Activated CD4-positive, CD25-positive, alpha-beta regulatory T cell treated with anti-CD3 and anti-CD28 coated beads, Interleukin-2, amount 50 U/mL, for 72 hours (primary cell): ENCODE data around the gene M1AP.
A peak's percentile ranks its signal among the peaks of the same experiment; 100 is the strongest.

ENCODE experiments used
- DNase-seq: peaks from one replicate; pipeline ENCODE4 v3.0.0; 2021

M1AP gene, protein sequence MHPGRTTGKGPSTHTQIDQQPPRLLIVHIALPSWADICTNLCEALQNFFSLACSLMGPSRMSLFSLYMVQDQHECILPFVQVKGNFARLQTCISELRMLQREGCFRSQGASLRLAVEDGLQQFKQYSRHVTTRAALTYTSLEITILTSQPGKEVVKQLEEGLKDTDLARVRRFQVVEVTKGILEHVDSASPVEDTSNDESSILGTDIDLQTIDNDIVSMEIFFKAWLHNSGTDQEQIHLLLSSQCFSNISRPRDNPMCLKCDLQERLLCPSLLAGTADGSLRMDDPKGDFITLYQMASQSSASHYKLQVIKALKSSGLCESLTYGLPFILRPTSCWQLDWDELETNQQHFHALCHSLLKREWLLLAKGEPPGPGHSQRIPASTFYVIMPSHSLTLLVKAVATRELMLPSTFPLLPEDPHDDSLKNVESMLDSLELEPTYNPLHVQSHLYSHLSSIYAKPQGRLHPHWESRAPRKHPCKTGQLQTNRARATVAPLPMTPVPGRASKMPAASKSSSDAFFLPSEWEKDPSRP

DNA sequence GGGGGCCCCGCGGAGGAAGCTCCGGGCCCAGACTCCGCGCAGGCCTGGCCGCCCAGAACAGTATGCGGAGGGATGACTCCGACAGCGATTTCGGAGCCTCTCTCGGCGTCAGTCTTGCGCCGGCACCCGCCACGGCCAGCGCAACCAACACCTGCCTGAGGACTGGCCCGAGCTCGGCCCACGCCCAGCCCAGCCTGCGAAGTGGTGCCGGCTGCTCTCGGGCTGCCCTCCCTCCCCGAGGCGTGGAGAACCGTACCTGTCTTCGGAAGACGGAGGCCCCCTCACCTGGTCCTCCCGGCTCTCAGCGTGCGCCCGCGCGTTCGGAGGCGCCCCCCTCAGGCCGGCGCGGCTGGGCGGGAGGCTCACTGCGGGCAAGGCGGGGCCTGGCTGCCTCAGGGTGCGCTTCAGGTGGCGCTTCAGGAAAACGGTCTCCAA is at the start of gene M1AP:
Gene M1AP, minus strand, starts transcription at position 322 of the 435 bp plus-strand sequence. CDS start 8,055 bp downstream, outside the sequence.
- DNase-seq, result no peak

- no peak for DNase-seq
Observed at GRCh38 chr2:74696829-74697228, 48.7 kb upstream of the M1AP start.

DNA sequence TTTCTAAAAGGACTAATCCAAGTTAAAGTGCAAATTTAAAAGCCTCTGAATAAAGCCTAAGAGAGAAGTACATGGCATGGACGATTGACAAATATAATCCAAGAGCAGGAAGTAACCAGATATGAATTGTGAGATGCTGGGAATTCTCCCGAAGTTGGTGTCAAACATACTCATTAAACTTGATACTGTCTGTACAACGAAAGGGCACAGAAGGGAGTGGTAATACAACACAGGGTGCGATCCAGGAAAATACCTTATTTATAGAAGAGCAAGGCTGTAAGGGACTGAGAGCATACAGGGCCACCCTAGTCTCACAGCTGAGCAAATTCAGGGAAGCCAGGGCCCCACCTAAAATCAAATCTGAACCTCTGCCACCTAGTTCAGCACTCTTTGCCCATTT is 47.5 kb upstream of the M1AP start:
- no peak for DNase-seq

GRCh38 chr2:74694281-74694680 is 46.2 kb upstream of the M1AP start:
- no peak for DNase-seq

DNA sequence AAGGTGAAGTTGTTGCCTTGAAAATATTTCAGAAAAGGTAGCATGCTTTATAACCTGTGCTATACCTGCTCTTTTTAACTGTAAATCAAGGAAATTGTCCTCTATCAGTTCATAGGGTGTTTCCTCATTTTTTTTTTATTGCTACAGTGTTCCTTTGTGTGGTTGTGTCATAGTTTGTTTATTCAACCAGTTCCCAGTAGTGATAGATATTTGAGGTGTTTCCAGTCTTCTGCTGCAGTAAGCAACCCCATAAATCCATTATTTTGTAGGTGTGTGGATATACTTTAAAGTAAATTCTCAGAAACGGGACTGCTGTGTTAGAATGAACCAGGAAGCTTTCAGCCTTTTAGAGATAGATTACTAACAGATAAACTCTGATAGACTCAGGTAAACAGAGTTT is 45.5 kb upstream of the M1AP start:
- no peak for DNase-seq

DNA sequence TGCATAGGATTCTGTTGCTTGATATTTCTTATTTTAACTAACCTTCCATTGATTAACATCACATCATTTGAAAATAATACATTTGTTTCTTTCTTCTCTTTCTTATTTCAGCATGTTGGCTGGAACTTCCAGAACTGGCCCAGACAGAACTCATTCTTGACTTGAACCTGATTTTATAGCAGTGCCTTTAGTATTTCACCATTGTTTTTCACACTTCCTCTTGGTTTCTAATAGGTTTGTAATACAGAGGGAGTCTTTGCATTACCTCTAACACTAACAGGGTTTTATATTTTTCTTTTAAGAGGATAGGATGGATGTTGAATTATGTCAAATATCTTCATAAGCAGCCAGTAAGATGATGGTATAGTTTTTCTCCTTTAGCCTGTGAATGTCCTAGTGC is 45.1 kb upstream of the M1AP start:
- DNase-seq, result no peak

- no peak for DNase-seq
Observed at GRCh38 chr2:74691929-74692328, 43.8 kb upstream of the M1AP start.

- no peak for DNase-seq
Observed at GRCh38 chr2:74690571-74690970, 42.4 kb upstream of the M1AP start.

DNA sequence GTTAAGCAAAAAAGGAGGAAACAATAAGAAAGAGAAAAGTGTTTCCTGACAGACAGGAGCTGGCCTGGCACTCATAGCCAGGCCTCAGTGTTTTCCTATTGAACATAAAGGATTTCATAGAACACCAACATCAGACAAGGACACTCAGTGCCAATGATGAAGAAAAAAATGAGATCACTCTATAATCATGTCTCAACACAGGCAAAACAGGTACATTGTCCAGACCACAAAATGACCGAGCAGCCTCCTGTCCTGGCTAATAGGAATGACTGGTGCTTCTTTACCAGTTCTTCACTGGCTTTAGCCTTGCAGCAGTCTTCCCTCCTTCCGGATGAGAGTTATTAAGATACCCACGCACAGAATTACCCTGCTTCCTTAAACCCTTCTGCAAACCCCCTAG is 41.5 kb upstream of the M1AP start:
- DNase-seq, result no peak

- no peak for DNase-seq
Observed at GRCh38 chr2:74688881-74689280, 40.8 kb upstream of the M1AP start.

DNA sequence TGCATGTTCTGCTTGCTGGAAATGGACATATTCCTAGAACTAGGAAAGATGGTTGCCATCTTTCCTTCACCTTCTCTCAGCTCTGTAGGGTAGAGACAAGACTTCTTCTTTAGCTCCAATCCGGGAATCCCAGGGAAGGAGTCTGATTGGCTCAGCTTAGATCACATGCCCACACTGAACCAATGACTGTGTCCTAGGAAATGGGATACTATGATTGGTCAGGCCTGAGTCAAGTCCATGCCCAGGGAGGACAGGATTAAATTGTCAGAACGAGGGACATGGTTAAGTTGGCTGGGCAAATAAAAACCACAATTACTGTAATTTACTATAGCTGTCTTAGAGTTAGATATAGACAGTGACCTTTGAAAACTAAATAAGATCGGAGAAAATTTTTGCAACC is 37.3 kb upstream of the M1AP start:
- DNase-seq, result no peak

DNA sequence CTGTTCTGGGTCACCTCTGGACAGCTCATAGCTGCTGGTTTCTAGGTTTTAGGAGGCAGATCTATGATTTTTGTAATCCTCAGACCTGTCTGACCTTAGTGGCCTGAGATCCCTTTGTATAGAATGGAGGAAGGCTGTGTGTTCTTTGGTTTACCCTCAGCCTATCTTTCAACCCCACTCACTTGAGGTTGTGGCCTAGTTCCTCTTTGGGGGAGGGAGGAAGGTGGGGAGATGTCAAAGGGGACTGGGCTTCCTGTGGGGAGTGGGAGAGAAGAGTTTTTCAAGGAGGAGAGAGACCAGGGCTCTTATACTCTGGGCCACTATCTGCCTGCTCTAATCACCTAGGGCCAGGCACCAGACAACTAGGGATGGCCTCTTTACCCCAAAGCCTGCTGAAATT is 34.4 kb upstream of the M1AP start:
- DNase-seq, result no peak

DNA sequence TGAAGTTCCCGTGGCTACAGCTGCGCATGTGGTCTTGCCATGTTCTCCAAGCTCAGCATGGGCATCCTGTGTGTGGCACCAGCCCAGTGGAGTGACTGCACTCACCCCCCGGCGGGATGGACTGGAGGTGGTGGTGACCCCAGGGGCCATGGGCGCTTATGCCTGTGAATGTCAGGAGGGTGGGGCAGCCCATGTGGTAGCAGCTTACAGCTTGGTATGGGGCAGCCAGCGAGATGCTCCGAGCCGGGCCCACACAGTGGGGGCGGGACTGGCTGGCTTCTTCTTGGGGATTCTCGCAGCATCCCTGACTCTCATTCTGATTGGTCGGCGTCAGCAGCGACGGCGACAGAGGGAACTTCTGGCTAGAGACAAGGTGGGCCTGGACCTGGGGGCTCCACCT is 31.5 kb upstream of the M1AP start:
- DNase-seq, result no peak

DNA sequence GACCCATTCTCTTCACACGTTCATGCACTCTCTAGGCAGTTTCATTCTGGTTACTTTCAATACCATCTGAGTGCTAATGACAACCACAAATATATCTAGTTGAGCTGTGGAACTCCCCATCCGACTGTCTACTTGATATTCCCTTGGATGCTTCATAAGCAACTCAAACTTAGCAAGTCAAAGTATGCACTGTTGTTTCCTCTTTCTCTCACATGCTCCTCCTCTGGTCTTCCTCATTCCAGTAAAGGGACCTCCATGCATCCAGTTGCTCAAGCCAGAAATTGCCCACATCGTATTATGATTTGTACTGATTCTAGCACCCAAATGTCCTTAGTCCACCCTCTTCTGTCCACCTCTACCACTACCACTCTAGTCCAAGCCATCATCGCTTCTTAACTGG is 28.2 kb upstream of the M1AP start:
- no peak for DNase-seq

- no peak for DNase-seq
Observed at GRCh38 chr2:74675090-74675489, 27.0 kb upstream of the M1AP start.

GRCh38 chr2:74673826-74674528 is 25.8 kb upstream of the M1AP start:
- DNase-seq, result no peak

GRCh38 chr2:74671479-74671878 is 23.3 kb upstream of the M1AP start:
- no peak for DNase-seq

DNA sequence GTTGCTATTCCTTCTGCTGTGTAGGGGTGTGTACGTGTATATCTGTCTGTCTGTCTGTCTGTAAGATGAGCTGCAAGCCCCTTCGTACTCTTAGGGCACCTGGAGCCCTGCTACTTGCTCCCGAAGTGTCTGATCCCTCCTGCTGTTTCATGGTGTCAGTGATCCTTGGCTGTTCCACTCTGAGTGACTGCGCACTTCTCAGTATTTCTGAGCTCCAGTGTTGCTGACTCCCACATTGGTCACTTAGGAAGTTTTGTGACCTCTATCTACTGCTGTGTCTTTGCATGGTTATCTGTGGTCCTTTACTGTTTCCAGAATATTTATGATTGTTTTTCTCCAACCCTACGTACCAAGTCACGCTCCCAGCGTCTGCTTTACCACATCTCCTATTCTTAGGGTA is 22.1 kb upstream of the M1AP start:
- DNase-seq, result no peak

GRCh38 chr2:74668087-74668486 is 20.0 kb upstream of the M1AP start:
- no peak for DNase-seq

GRCh38 chr2:74659462-74659861 is 11.3 kb upstream of the M1AP start:
- no peak for DNase-seq

DNA sequence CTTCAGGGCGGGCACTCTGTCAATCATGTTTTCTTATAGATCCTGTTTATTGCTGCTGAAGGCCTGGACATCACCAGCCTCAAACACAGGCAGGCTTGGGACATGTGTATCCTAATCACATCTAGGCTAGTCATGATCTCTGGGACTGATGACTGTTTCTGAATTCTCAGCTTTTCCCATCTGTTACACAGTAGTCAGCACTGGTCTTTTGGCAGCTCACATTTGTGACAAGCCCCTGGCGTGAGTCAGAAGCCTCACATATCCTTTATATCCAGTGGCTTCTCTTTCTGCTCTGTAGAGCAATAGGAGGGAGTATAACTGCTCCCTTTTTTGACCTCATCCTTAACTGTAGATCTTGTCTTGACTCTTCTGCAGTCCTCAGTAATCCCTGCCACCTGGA is 10.4 kb upstream of the M1AP start:
- no peak for DNase-seq

- no peak for DNase-seq
Observed at GRCh38 chr2:74655579-74655978, 7.4 kb upstream of the M1AP start.

DNA sequence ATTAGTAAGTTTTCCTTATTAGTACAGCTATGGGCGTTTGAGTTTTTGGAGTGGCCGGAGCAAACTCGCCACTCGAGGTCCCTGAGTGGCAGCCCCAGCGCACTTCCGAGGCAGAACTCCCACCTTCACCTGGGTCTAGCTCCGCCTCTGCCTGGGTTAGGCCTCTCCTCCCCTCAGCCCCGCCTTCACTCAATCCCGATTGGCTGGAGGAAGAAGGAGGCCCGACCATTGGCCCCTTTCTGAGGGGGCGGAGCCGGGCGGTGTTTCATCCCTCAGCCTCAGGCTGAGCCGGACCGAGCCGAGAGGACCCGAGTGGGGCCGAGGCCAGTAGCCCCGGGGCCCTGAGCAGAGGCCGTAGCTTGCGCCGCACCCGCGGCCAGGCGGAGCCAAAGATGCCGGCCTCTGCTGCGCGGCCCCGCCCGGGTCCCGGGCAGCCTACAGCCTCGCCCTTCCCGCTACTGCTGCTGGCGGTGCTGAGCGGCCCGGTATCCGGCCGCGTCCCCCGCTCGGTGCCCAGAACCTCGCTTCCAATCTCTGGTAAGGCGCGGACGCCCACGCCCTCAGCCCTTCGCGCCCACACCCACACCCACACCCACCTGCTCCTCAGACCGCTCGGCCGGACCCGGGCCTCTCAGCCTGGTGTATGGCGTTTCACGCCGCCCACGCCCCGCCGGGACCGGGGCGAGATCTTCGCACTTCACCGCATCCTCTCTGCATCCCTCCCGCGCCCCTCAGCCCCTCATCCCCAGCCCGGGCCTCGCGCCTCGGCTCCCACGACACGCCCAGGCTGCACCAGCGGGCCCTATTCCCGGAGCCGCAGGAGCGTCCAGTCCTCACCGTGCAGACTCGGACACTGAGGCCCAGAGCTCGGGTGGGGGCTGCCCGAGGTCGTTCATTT is 6.1 kb upstream of the M1AP start, which contains the start of gene SEMA4F:
Gene SEMA4F, plus strand, starts transcription at position 263 of the 898 bp plus-strand sequence. Its CDS starts 130 bp downstream, at position 393.
- DNase-seq, result peak; percentile 93
